Spleen (tissue), 7 donors: ENCODE measurements around the gene ZBTB3.
A peak's percentile ranks its signal among the peaks of the same experiment; 100 is the strongest.

Source experiments
- CTCF ChIP-seq, 11 experiments: fragments of 200-600 bp in 7 of 11; fragments of 450-650 bp in 4 of 11; sonication (generic) in 4 of 11; IDR thresholded peaks in 8 of 11; conservative IDR thresholded peaks in 3 of 11; 1 replicate in 7 of 11; 2 replicates in 4 of 11; pipeline versions ENCODE4 v1.4.0 to v1.8.0; 2016 to 2021; ENCODE audit warnings: antibody characterized with exemption in 11 of 11, inconsistent platforms in 4 of 11, mild to moderate bottlenecking in 1 of 11
- POLR2A ChIP-seq, 3 donors: fragments of 450-650 bp; IDR thresholded peaks; one replicate each; pipeline ENCODE4 v1.5.1; 2017; ENCODE audit warnings: antibody characterized with exemption in 3 of 3, mild to moderate bottlenecking in 1 of 3
- POLR2AphosphoS5 ChIP-seq, 3 donors: sonication (generic); formaldehyde crosslinking; IDR thresholded peaks; one replicate each; pipeline ENCODE4 v1.5.1; 2017; ENCODE audit warnings: antibody characterized with exemption in 3 of 3
- donor health status: DM: no; HTN: no; CAD: no; lungs with moderate emphysema.
- donor health status: DM: no; HTN: no; CAD: no.
- donor health status: DM: no; HTN: no; CAD: no.

- peak in 1 of 3 donors; percentile 61 for TF ChIP-seq POLR2AphosphoS5 (IDR thresholded peaks at IDR 0.05)
- no peak for TF ChIP-seq CTCF (IDR thresholded peaks at IDR 0.05 in 8 of 11, conservative IDR thresholded peaks at IDR 0.05 in 3 of 11)
- TF ChIP-seq POLR2A (IDR thresholded peaks at IDR 0.05): no peak
Observed at GRCh38 chr11:62707277-62707861, 46.6 kb downstream of the ZBTB3 start, which contains the start of the genes BSCL2 and GNG3.
